ENCODE measurements around the gene SPIRE2. TPM values are rescaled to one million over a fixed set of nuclear protein-coding genes. Genes with fewer than 3 reads are reported as not detected.
A peak's percentile ranks its signal among the peaks of the same experiment; 100 is the strongest.
"Not testable (repeated sequence)": the region's sequence is repeated elsewhere in the genome, so short reads cannot be mapped to it uniquely, and the experiment has no call there.

The SPIRE2 gene
- total RNA-seq, 1 donor from 2014 or later = 24.2 TPM

GRCh38 chr16:89869911-89870310 lies 41.6 kb downstream of the SPIRE2 start:
- Mint-ChIP-seq H3K27ac (no peak overlapping the region), H3K27me3 (no peaks in the 10 kb centered on the region), H3K4me3 (ENCODE audit: low read depth) (no peak overlapping the region), H3K36me3 (ENCODE audit: insufficient read depth) (peaks cover 8% of the 10 kb centered on the region), H3K4me1 (ENCODE audit: low read depth) (no peaks in the 10 kb centered on the region), H3K9me3 (ENCODE audit: low read depth) (no peaks in the 10 kb centered on the region)
- no peak for TF ChIP-seq CTCF (IDR thresholded peaks at IDR 0.05; ENCODE audit: unreplicated experiment)
- no peak for DNase-seq (ENCODE audit: low spot score, unreplicated experiment)

DNA sequence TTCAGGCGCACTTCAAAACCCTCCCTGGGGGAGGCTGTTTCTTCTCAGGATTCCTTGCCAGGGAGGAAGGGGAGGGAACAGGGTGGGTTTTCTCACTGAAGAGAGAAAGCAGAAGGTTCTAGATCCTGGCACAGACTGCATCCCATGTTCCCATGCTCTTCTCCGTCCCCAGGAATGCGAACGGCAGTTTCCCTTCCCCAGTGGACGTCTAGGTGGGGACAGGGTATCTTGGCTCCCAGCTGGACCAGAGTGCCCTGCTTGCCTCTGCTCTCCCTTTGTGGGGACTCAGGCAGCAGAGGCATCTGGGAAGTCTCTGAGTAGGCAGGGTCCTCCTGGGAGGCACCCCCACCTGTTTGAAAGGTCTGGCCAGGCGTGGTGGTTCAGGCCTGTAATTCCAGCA lies 42.2 kb downstream of the SPIRE2 start:
- DNase-seq (ENCODE audit: low spot score, unreplicated experiment) = no peak
- no peak for TF ChIP-seq CTCF (IDR thresholded peaks at IDR 0.05; ENCODE audit: unreplicated experiment)
- H3K27ac Mint-ChIP-seq = no peak overlapping the region
- no peaks in the 10 kb centered on the region for H3K27me3 Mint-ChIP-seq
- H3K4me1 Mint-ChIP-seq (ENCODE audit: low read depth) = no peaks in the 10 kb centered on the region
- no peaks in the 10 kb centered on the region for H3K9me3 Mint-ChIP-seq (ENCODE audit: low read depth)
- no peak overlapping the region for H3K4me3 Mint-ChIP-seq (ENCODE audit: low read depth)
- H3K36me3 Mint-ChIP-seq (ENCODE audit: insufficient read depth) = peaks cover 8% of the 10 kb centered on the region

DNA sequence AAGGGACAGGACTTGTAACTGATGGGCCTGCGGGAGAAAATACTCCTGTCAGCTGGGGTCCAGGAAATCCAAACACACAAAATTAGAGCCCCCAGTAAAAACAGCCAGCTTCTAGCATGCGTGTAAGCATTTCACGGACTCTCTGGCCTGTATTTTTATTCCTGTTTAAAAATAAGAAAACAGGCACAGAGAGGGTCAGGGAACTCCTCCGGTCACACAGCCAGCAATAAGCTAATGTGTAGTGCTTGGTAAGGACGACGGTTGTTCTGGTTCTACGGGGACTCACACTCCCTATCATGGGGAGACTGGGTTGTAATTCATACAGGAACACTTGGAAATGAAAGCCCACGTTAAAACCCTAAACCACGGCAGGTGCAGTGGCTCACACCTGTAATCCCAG lies 43.6 kb downstream of the SPIRE2 start:
- no peak for DNase-seq (ENCODE audit: low spot score, unreplicated experiment)
- Mint-ChIP-seq H3K36me3 (ENCODE audit: insufficient read depth) (peaks cover 8% of the 10 kb centered on the region), H3K4me3 (ENCODE audit: low read depth) (no peak overlapping the region), H3K27me3 (no peaks in the 10 kb centered on the region), H3K4me1 (ENCODE audit: low read depth) (no peaks in the 10 kb centered on the region), H3K9me3 (ENCODE audit: low read depth) (no peaks in the 10 kb centered on the region), H3K27ac (no peak overlapping the region)
- TF ChIP-seq CTCF (IDR thresholded peaks at IDR 0.05; ENCODE audit: unreplicated experiment) = no peak

GRCh38 chr16:89873109-89873971 lies 45.1 kb downstream of the SPIRE2 start, which contains the start of gene TCF25:
TCF25 (plus strand) TSS chr16:89873592; CDS start chr16:89873668, 76 bp downstream.
- Mint-ChIP-seq H3K27ac (peak within 1 kb of the TSS; percentile 97), H3K27me3 (no peaks in the 10 kb centered on the region), H3K4me1 (ENCODE audit: low read depth) (no peaks in the 10 kb centered on the region), H3K9me3 (ENCODE audit: low read depth) (no peaks in the 10 kb centered on the region), H3K36me3 (ENCODE audit: insufficient read depth) (peaks cover 6% of the 10 kb centered on the region), H3K4me3 (ENCODE audit: low read depth) (peak within 1 kb of the TSS; percentile 86)
- peak; percentile 84 for DNase-seq (ENCODE audit: low spot score, unreplicated experiment)
- TF ChIP-seq CTCF (IDR thresholded peaks at IDR 0.05; ENCODE audit: unreplicated experiment) = peak; percentile 18

DNA sequence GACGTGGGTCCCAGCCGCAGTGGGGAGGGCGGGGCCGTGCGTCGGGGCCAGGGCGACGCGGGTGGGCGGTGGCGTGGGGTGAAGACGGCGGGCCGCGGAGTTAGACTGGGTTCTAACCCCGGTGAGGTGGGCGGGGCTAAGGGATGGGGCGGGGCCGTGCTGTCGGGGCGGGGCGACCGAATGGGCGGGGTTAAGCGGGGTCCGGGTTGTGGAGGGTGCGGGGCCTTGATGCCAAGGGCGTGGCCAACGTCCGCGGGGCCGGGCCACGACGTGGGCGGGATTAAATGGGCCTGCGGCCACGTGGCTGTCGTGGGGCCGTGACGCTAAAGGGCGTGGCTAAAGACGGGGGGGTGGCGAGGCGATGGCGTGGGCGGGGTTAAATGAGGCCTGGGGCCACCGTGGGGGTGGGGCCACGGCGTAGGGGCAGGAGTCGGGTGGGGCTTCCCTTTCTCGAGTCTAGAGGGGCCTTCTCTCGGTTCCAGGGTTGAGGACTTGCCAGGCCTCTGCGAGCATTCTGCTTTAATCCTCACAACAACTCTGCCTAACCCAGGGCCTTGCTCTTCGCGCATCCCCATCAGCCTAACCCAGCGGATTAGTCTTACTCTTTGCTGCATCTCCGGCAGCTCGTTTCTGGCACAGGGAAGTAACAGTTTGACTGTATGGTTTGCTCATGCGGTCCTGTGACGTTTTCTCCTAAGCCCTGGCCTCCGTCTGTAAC lies 45.9 kb downstream of the SPIRE2 start:
- TF ChIP-seq CTCF (IDR thresholded peaks at IDR 0.05; ENCODE audit: unreplicated experiment) = no peak
- no peaks in the 10 kb centered on the region for H3K9me3 Mint-ChIP-seq (ENCODE audit: low read depth)
- H3K4me1 Mint-ChIP-seq (ENCODE audit: low read depth) = no peaks in the 10 kb centered on the region
- peak overlapping the region; percentile 97 for H3K27ac Mint-ChIP-seq
- H3K36me3 Mint-ChIP-seq (ENCODE audit: insufficient read depth) = peaks cover 7% of the 10 kb centered on the region
- H3K27me3 Mint-ChIP-seq = no peaks in the 10 kb centered on the region
- DNase-seq (ENCODE audit: low spot score, unreplicated experiment) = peak; percentile 91
- H3K4me3 Mint-ChIP-seq (ENCODE audit: low read depth) = peak overlapping the region; percentile 86

- H3K27me3 Mint-ChIP-seq; H3K9me3 Mint-ChIP-seq (ENCODE audit: low read depth); DNase-seq (ENCODE audit: low spot score, unreplicated experiment); H3K4me3 Mint-ChIP-seq (ENCODE audit: low read depth); H3K4me1 Mint-ChIP-seq (ENCODE audit: low read depth); H3K27ac Mint-ChIP-seq: not testable (repeated sequence)
- peaks cover 17% of the 10 kb centered on the region for H3K36me3 Mint-ChIP-seq (ENCODE audit: insufficient read depth)
These were observed 50.8 kb downstream of the SPIRE2 start for GRCh38 chr16:89879123-89879522.
